ENCODE results near the gene MPND.
A peak's percentile ranks its signal among the peaks of the same experiment; 100 is the strongest.

GRCh38 chr19:4369888-4370260, 26.5 kb downstream of the MPND start:
- TF ChIP-seq SMAD1 (CRISPR knock-in tag; IDR thresholded peaks at IDR 0.05; ENCODE audit: borderline replicate concordance, low read depth): no peak
- no peak for TF ChIP-seq SMAD3 (CRISPR knock-in tag; IDR thresholded peaks at IDR 0.05)
- TF ChIP-seq ZNF550 (CRISPR knock-in tag; IDR thresholded peaks at IDR 0.05; ENCODE audit: borderline replicate concordance): no peak
- peak; percentile 55 for TF ChIP-seq CTCF (CRISPR knock-in tag; IDR thresholded peaks at IDR 0.05)
- no peak for TF ChIP-seq ZBTB49 (CRISPR knock-in tag; IDR thresholded peaks at IDR 0.05; ENCODE audit: borderline replicate concordance)
- no peak for TF ChIP-seq PRDM15 (CRISPR knock-in tag; IDR thresholded peaks at IDR 0.05)
- no peak for TF ChIP-seq MBD4 (IDR thresholded peaks at IDR 0.05; ENCODE audit: borderline replicate concordance, low read length)
- TF ChIP-seq HOXD1 (CRISPR knock-in tag; IDR thresholded peaks at IDR 0.05): no peak
- no peak for TF ChIP-seq ZNF639 (CRISPR knock-in tag; conservative IDR thresholded peaks at IDR 0.05)
- no peak for TF ChIP-seq SMC3 (IDR thresholded peaks at IDR 0.05; ENCODE audit: low read length)
- no peak for TF ChIP-seq ZKSCAN8 (CRISPR knock-in tag; IDR thresholded peaks at IDR 0.05; ENCODE audit: borderline replicate concordance)
- no peak for TF ChIP-seq TAF1 (CRISPR knock-in tag; IDR thresholded peaks at IDR 0.05)
- no peak for TF ChIP-seq REST (IDR thresholded peaks at IDR 0.05; ENCODE audit: borderline replicate concordance in 1 of 2, low read depth in 1 of 2, low read length in 2 of 2)

All from HepG2 (cell line).